Esophagus squamous epithelium (tissue), 4 donors: ENCODE data around the gene TTC32.

Experiments used
- POLR2A ChIP-seq, 4 donors: fragments of 450-650 bp; IDR thresholded peaks; one replicate each; pipeline ENCODE4 v1.6.1; 2017; ENCODE audit warnings: antibody characterized with exemption in 4 of 4, mild to moderate bottlenecking in 4 of 4, moderate library complexity in 3 of 4
- TF ChIP-seq, protein P1 (sequence below), 6 experiments: fragments of 450-650 bp in 4 of 6; fragments of 200-600 bp in 2 of 6; sonication (generic) in 2 of 6; IDR thresholded peaks; one replicate each; pipeline ENCODE4 v1.5.1; 2016 to 2019; ENCODE audit warnings: antibody characterized with exemption in 6 of 6, mild to moderate bottlenecking in 4 of 6, moderate library complexity in 4 of 6

DNA sequence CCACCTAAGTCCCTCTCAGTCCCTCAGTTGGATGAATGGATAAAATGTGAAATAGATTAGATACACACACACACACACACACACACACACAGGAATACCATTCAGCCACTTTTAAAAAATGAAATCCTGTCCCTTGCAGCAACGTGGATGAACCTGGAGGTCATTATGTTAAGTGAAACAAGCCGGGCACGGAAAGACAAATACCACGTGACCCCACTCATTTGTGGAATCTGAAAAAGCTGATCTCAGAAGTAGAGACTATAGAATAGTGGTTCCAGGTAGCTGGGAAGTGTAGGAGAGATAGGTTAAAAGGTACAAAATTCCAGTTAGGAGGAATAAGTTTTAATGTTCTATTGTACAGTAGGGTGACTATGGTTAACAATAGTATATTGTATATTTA lies 31.0 kb downstream of the TTC32 start:
- TF ChIP-seq, protein P1, sequence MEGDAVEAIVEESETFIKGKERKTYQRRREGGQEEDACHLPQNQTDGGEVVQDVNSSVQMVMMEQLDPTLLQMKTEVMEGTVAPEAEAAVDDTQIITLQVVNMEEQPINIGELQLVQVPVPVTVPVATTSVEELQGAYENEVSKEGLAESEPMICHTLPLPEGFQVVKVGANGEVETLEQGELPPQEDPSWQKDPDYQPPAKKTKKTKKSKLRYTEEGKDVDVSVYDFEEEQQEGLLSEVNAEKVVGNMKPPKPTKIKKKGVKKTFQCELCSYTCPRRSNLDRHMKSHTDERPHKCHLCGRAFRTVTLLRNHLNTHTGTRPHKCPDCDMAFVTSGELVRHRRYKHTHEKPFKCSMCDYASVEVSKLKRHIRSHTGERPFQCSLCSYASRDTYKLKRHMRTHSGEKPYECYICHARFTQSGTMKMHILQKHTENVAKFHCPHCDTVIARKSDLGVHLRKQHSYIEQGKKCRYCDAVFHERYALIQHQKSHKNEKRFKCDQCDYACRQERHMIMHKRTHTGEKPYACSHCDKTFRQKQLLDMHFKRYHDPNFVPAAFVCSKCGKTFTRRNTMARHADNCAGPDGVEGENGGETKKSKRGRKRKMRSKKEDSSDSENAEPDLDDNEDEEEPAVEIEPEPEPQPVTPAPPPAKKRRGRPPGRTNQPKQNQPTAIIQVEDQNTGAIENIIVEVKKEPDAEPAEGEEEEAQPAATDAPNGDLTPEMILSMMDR (IDR thresholded peaks at IDR 0.05): no peak
- TF ChIP-seq POLR2A (IDR thresholded peaks at IDR 0.05): no peak
